A673 (cell line): Measurements from ENCODE around the gene ACOT8. TPM values are rescaled to one million over a fixed set of nuclear protein-coding genes. Genes with fewer than 3 reads are reported as not detected.
"Not testable (repeated sequence)": the region's sequence is repeated elsewhere in the genome, so short reads cannot be mapped to it uniquely, and the experiment has no call there.

Experiments
- BruUV-seq: library from RNA; stranded (reverse); fragments of 400-500 nt; replicated peaks from 2 replicates; lab custom pipeline; 2021; lab: Mats Ljungman, UMichigan
- CTCF ChIA-PET: fragments of 300-600 bp; sonication (Branson Sonifier 250); formaldehyde crosslinking; loops from one replicate; lab custom pipeline; 2022; ENCODE audit warnings: antibody characterized with exemption; lab: Charles Lee
- POLR2A ChIA-PET: fragments of 300-600 bp; sonication (Branson Sonifier 250); formaldehyde crosslinking; loops from one replicate; lab custom pipeline; 2022; ENCODE audit warnings: antibody characterized with exemption; ENCODE audit not compliant: low non-redundant PET; lab: Charles Lee
- DNase-seq: peaks from one replicate; pipeline ENCODE4 v3.0.0-alpha.2; 2015; ENCODE audit warnings: low spot score
- H3K27ac ChIP-seq: fragments of 200-600 bp; sonication (generic); 2 replicates; pipeline ENCODE4 v1.5.1; 2016; ENCODE audit warnings: mixed run types, low read depth, mild to moderate bottlenecking, mixed read lengths, antibody characterized with exemption, low read length; ENCODE audit not compliant: poor library complexity, severe bottlenecking
- H3K27me3 ChIP-seq: fragments of 200-600 bp; sonication (generic); replicated peaks from 2 replicates; pipeline ENCODE4 v1.6.1; 2017; ENCODE audit warnings: mixed run types, low read depth, mild to moderate bottlenecking, mixed read lengths, antibody characterized with exemption, low read length; ENCODE audit not compliant: insufficient read depth, poor library complexity
- H3K36me3 ChIP-seq: fragments of 200-600 bp; sonication (generic); 2 replicates; pipeline ENCODE4 v1.6.1; 2016; ENCODE audit warnings: mixed run types, mild to moderate bottlenecking, mixed read lengths, antibody characterized with exemption, low read length; ENCODE audit not compliant: insufficient read depth, poor library complexity, severe bottlenecking
- H3K4me1 ChIP-seq: fragments of 200-600 bp; sonication (generic); 2 replicates; pipeline ENCODE4 v1.6.1; 2017; ENCODE audit warnings: mixed run types, mild to moderate bottlenecking, mixed read lengths, antibody characterized with exemption, low read length; ENCODE audit not compliant: insufficient read depth, poor library complexity, severe bottlenecking
- H3K4me3 ChIP-seq: fragments of 200-600 bp; sonication (generic); 2 replicates; pipeline ENCODE4 v1.5.1; 2016; ENCODE audit warnings: low read depth, mixed run types, mild to moderate bottlenecking, mixed read lengths, low read length; ENCODE audit not compliant: poor library complexity, severe bottlenecking
- H3K9me3 ChIP-seq: fragments of 200-600 bp; sonication (generic); 2 replicates; pipeline ENCODE4 v1.6.1; 2016; ENCODE audit warnings: mixed run types, low read depth, mild to moderate bottlenecking, mixed read lengths, antibody characterized with exemption, low read length; ENCODE audit not compliant: poor library complexity, severe bottlenecking
- EZH2 ChIP-seq: fragments of 200-600 bp; sonication (generic); IDR thresholded peaks from 2 replicates; pipeline ENCODE4 v1.6.1; 2017; ENCODE audit warnings: borderline replicate concordance, low read depth, mild to moderate bottlenecking, mixed read lengths, antibody characterized with exemption, low read length; ENCODE audit not compliant: poor library complexity, severe bottlenecking
- intact Hi-C: fragments of 100-400 bp; cut with micrococcal nuclease; formaldehyde crosslinking; loops from one replicate; pipeline ENCODE4 v1.10.0; 2022; ENCODE audit not compliant: unreplicated experiment
- total RNA-seq: library from RNA; stranded (reverse); gene quantifications from 2 replicates; pipeline ENCODE4 v1.2.3, GENCODE V29; 2021
- TF ChIP-seq, protein P1 (sequence below): fragments of 300-800, 200-600 bp; sonication (generic); conservative IDR thresholded peaks from 2 replicates; pipeline ENCODE4 v1.5.1; 2017; ENCODE audit warnings: low read depth, mild to moderate bottlenecking, antibody characterized with exemption, low read length, moderate library complexity, mixed read lengths

The ACOT8 gene
- total RNA-seq, 1 experiment from 2014 or later, result 16.9 TPM

DNA sequence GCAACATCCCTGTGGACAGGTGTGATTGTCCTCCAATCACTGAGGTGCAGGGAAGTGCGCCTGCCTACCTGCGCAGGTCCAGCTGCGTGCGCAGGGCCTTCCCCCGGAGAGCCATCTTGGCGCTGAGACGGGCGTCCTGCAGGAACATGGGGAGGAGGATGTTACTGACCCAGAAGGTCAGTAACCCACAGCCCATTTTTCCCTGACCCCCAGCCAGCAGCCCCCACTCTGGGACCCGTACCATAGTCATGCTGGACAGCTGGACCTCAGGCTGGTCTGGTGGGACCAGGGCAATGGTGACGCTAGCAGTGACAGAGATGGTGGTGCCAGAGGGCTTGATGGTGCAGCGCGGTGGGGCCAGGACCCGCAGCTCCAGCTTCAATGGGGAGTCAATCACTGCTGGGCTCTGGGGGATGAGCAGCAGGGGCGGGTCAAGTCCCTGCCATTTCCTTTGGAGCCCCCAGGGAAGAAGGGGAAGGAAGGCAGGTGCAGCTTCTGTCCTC is 45.1 kb upstream of the ACOT8 start:
- no peaks in the 10 kb centered on the region for H3K9me3 ChIP-seq
- no TSS peak for BruUV-seq
- ChIA-PET POLR2A (no interaction called here), CTCF (no interaction called here)
- TF ChIP-seq, protein P1, sequence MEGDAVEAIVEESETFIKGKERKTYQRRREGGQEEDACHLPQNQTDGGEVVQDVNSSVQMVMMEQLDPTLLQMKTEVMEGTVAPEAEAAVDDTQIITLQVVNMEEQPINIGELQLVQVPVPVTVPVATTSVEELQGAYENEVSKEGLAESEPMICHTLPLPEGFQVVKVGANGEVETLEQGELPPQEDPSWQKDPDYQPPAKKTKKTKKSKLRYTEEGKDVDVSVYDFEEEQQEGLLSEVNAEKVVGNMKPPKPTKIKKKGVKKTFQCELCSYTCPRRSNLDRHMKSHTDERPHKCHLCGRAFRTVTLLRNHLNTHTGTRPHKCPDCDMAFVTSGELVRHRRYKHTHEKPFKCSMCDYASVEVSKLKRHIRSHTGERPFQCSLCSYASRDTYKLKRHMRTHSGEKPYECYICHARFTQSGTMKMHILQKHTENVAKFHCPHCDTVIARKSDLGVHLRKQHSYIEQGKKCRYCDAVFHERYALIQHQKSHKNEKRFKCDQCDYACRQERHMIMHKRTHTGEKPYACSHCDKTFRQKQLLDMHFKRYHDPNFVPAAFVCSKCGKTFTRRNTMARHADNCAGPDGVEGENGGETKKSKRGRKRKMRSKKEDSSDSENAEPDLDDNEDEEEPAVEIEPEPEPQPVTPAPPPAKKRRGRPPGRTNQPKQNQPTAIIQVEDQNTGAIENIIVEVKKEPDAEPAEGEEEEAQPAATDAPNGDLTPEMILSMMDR, result no peak
- no peak for TF ChIP-seq EZH2
- no peaks in the 10 kb centered on the region for H3K27me3 ChIP-seq
- H3K27ac ChIP-seq, result no peak overlapping the region
- DNase-seq, result no peak
- H3K4me3 ChIP-seq, result no peak overlapping the region
- intact Hi-C loops, result no loop called here
- no peaks in the 10 kb centered on the region for H3K4me1 ChIP-seq
- peaks cover 51% of the 10 kb centered on the region for H3K36me3 ChIP-seq

DNA sequence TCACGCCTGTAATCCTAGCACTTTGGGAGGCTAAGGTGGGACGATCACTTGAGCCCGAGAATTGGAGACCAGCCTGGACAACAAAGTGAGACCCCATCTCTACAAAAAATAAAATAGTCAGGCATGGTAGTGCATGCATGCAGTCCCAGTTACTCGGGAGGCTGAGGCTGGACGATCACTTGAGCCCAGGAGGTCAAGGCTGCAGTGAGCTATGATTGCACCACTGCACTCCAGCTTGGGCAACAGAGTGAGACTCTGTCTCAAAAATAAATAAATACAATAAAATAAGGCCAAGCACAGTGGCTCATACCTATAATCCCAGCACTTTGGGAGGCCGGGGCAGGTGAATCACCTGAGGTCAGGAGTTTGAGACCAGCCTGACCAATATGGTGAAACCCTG is 44.1 kb upstream of the ACOT8 start:
- CTCF ChIA-PET, POLR2A ChIA-PET, intact Hi-C loops, H3K27me3 ChIP-seq, H3K4me3 ChIP-seq, H3K27ac ChIP-seq, BruUV-seq, DNase-seq, H3K4me1 ChIP-seq, H3K9me3 ChIP-seq: not testable (repeated sequence)
- peaks cover 57% of the 10 kb centered on the region for H3K36me3 ChIP-seq

DNA sequence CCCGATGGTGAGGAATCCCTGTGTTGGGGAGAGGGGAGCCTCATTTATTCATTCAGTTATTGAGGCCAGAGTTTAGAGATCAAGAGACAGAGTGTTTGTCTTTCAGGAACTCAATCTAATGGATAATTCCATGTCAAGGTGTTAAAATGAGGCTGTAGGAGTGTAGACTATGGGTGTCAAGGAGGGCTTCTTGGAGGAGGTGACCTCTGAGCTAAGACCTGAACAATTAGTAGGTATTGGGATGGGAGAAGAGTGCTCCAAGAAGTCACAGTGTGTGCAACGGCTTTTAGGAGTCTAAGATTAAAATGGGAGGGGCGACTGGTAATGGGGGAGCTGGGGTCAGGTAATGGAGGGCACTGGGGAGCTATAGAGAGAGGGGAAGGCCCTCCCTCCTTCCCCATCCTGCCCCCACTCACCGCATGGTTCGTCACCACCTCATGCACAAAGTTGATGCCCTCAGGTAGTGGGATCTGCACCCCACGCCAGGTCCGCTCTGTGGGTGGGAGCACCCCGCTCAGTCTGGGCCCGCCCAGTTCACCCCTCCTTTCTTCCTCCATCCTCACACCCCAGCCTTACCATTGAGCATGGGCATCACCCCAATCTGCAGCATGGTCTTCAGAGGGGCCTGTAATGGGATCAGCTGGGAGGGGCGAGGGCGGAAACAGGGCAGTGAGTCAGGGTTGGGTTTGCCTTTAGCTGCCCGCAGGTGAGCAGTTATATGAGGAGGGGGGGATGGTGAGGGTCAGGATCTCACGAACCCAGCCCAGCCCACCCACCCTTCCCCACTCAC is 42.0 kb upstream of the ACOT8 start:
- TF ChIP-seq EZH2, result no peak
- TF ChIP-seq, protein P1, result no peak
- TSS peak; percentile 15 for BruUV-seq
- H3K9me3 ChIP-seq, result no peaks in the 10 kb centered on the region
- no peak overlapping the region for H3K4me3 ChIP-seq
- H3K27me3 ChIP-seq, result no peaks in the 10 kb centered on the region
- CTCF ChIA-PET, result no interaction called here
- no peaks in the 10 kb centered on the region for H3K4me1 ChIP-seq
- peaks cover 42% of the 10 kb centered on the region for H3K36me3 ChIP-seq
- no peak overlapping the region for H3K27ac ChIP-seq
- POLR2A ChIA-PET, result no interaction called here
- no peak for DNase-seq
- intact Hi-C loops, result loop anchor here (10.0 kb wide), 1 partner anchor 66 kb away; no protein-coding TSS in a partner anchor
